Measurements from ENCODE around the gene VAPB. TPM values are rescaled to one million over a fixed set of nuclear protein-coding genes. Genes with fewer than 3 reads are reported as not detected.

Gene VAPB
- total RNA-seq, 1 experiment from 2014 or later = 51.1 TPM

DNA sequence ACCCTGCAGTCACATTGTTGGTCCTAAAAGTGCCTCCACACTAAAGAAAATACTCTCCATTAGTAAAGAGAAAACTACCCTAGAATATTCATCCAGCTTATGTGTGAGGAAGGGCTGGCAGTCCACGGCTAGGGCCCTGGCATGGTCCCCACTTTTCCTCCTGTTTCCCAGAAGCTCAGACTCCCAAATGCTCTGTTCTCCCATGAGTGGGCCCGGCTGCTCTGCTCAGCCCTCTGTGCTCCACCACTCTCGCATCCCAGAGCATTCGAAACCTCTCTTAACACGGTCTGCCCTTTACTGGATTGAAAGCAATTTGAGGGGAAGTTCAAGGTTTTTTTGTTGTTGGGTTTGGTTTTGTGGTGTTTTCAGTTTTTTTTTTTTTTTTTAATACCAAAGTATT lies 64.4 kb downstream of the VAPB start:
- DNase-seq (ENCODE audit: low read depth, low spot score) (no peak), ATAC-seq (no peak)
- intact Hi-C loops (cut with micrococcal nuclease) = no loop called here
- Histone ChIP-seq H3K9me2 (ENCODE audit: insufficient read depth) (no peaks in the 10 kb centered on the region), H3K9ac (ENCODE audit: low read length) (no peak overlapping the region), H3K4me2 (ENCODE audit: low read length) (no peak overlapping the region), H3K36me3 (ENCODE audit: control insufficient read depth in 1 of 2, insufficient read depth in 2 of 2, low read length in 2 of 2) (peaks cover 3 to 7% of the 10 kb centered on the region in 2 experiments; a peak in 3 of 4 replicates), H3K27ac (ENCODE audit: low read depth, low read length) (no peak overlapping the region), H3K4me3 (replicated peaks in 1 of 2; ENCODE audit: low read depth in 1 of 2, low read length in 2 of 2) (no peak overlapping the region), H3K4me1 (ENCODE audit: control insufficient read depth in 1 of 2, insufficient read depth in 2 of 2, low read length in 2 of 2) (no peaks in the 10 kb centered on the region), H3K27me3 (ENCODE audit: insufficient read depth, low read length) (no peaks in the 10 kb centered on the region), H3K9me3 (ENCODE audit: control insufficient read depth in 1 of 2, insufficient read depth in 1 of 2, low read depth in 1 of 2, low read length in 2 of 2) (no peaks in the 10 kb centered on the region; a peak in 1 of 4 replicates), H3K79me2 (ENCODE audit: insufficient read depth, low read length) (no peaks in the 10 kb centered on the region), H2AFZ (ENCODE audit: low read depth, low read length, poor library complexity, severe bottlenecking) (no peak overlapping the region), H4K20me1 (ENCODE audit: insufficient read depth) (no peaks in the 10 kb centered on the region)
- POLR2A ChIA-PET = no interaction called here
- TF ChIP-seq CEBPB (IDR thresholded peaks at IDR 0.05; ENCODE audit: low read depth) = no peak
- no peak for TF ChIP-seq FOSL1 (IDR thresholded peaks at IDR 0.05; ENCODE audit: low read depth)
- no peak for TF ChIP-seq SIN3A (IDR thresholded peaks at IDR 0.05; ENCODE audit: low read depth)
- TF ChIP-seq EZH2 (IDR thresholded peaks at IDR 0.05) = no peak
- no peak for TF ChIP-seq POLR2A (IDR thresholded peaks at IDR 0.05; ENCODE audit: borderline replicate concordance, extremely low read depth, insufficient read depth, insufficient read length)
- no peak for TF ChIP-seq ELF1 (IDR thresholded peaks at IDR 0.05; ENCODE audit: borderline replicate concordance, low read depth)
- TF ChIP-seq EZH2phosphoT487 (IDR thresholded peaks at IDR 0.05; ENCODE audit: borderline replicate concordance) = no peak
- TF ChIP-seq, protein P1, sequence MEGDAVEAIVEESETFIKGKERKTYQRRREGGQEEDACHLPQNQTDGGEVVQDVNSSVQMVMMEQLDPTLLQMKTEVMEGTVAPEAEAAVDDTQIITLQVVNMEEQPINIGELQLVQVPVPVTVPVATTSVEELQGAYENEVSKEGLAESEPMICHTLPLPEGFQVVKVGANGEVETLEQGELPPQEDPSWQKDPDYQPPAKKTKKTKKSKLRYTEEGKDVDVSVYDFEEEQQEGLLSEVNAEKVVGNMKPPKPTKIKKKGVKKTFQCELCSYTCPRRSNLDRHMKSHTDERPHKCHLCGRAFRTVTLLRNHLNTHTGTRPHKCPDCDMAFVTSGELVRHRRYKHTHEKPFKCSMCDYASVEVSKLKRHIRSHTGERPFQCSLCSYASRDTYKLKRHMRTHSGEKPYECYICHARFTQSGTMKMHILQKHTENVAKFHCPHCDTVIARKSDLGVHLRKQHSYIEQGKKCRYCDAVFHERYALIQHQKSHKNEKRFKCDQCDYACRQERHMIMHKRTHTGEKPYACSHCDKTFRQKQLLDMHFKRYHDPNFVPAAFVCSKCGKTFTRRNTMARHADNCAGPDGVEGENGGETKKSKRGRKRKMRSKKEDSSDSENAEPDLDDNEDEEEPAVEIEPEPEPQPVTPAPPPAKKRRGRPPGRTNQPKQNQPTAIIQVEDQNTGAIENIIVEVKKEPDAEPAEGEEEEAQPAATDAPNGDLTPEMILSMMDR (IDR thresholded peaks at IDR 0.05 in 2 of 3, conservative IDR thresholded peaks at IDR 0.05 in 1 of 3; ENCODE audit: borderline replicate concordance in 1 of 3, insufficient read depth in 1 of 3, low read depth in 2 of 3, low read length in 2 of 3) = no peak
- no peak for TF ChIP-seq POLR2AphosphoS5 (IDR thresholded peaks at IDR 0.05; ENCODE audit: low read depth, low read length)
- TF ChIP-seq CBX3 (IDR thresholded peaks at IDR 0.05; ENCODE audit: low read depth) = no peak
- no peak for TF ChIP-seq TCF7L2 (IDR thresholded peaks at IDR 0.05; ENCODE audit: borderline replicate concordance, extremely low read depth, insufficient read depth, insufficient read length)
- TF ChIP-seq, protein P2, sequence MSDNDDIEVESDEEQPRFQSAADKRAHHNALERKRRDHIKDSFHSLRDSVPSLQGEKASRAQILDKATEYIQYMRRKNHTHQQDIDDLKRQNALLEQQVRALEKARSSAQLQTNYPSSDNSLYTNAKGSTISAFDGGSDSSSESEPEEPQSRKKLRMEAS (IDR thresholded peaks at IDR 0.05) = no peak
- TF ChIP-seq EGR1 (IDR thresholded peaks at IDR 0.05; ENCODE audit: low read depth) = no peak
- no peak for TF ChIP-seq YY1 (IDR thresholded peaks at IDR 0.05; ENCODE audit: extremely low read depth, insufficient replicate concordance, low read depth, low read length)
- TF ChIP-seq SRF (IDR thresholded peaks at IDR 0.05; ENCODE audit: low read depth) = no peak
- TF ChIP-seq ZNF274 (IDR thresholded peaks at IDR 0.05; ENCODE audit: low read depth, low read length) = no peak
- no peak for TF ChIP-seq ZFX (IDR thresholded peaks at IDR 0.05)
- TF ChIP-seq, protein P3, sequence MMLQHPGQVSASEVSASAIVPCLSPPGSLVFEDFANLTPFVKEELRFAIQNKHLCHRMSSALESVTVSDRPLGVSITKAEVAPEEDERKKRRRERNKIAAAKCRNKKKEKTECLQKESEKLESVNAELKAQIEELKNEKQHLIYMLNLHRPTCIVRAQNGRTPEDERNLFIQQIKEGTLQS (IDR thresholded peaks at IDR 0.05) = no peak
- CTCF ChIA-PET = no interaction called here
- RAD21 ChIA-PET (ENCODE audit: low non-redundant PET in 1 of 2, low total read pairs in 2 of 2, uncharacterized antibody in 2 of 2, unreplicated experiment in 2 of 2) = no interaction called here
- no TSS peak for BruUV-seq (replicated peaks)
